HG02610 (cell line): Measurements from ENCODE around the gene TTLL11.

Experiments
- ATAC-seq: cut with Tn5 transposase; IDR thresholded peaks from one replicate; pipeline ENCODE4 v1.9.1; 2021; ENCODE audit warnings: mild to moderate bottlenecking, moderate library complexity; ENCODE audit not compliant: unreplicated experiment

The TTLL11 gene

GRCh38 chr9:121944711-121945191, 148.4 kb downstream of the TTLL11 start:
- ATAC-seq = no peak

DNA sequence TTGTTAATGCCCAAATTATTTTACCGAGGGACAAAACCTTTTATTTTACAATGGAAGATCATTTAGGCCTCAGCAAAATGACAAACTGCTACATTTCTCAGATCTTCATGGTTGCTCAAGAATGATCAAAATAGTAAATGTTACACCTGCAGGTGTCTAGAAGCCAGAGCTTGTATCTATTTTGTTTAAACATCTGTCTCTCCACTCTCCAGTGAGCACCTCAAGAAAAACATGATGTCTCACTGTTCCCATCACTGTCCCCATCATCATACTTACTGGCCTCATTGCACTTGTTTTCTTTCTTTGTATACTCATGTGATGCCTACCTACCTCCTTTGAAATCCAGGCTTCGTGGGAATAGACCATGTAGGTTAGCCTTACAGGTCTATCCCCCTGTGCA, 149.6 kb downstream of the TTLL11 start:
- ATAC-seq = no peak

DNA sequence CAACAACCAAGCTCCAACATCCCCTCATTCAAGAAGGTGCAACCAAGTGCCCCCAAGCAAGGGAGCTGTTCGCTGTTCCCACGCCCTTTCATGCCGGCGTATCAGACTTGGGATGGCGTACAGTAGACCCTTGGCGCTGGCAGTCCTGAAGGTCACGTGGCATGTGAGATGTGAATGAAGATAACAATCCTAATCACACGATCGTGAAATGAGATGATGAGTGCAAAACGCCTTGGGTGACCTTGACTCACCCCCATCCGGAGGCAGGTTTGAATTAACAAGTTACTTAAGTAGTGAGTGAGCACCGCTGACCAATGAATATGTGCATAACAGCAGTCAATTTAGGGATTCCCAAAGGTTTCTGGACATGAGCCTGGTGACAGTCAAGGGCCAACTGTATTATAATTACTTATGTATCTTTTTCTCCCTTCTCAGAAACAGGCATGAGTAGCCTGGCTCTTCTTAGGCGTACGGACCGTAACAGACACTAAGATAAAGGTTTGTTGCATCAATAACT, 150.2 kb downstream of the TTLL11 start:
- no peak for ATAC-seq

GRCh38 chr9:121942313-121942712, 150.8 kb downstream of the TTLL11 start:
- no peak for ATAC-seq

DNA sequence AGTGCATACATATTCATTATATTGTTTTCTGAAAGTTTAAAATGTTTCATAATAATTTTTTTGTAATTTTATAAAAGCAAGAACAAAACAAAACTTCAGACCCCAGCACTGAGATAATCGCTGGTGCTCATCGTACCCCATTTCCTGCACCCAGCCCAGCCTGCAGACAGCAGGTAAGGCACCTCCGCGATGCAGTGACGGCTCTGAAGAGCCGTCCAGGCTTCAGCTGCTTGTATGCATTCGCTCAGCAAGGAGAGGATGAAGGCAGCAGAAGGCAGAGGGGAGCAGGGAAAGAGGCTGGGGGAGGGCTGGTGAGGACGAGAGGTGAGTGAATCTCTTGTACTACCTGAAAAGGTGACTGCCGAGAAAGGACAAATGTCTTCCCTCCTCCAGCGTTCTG, 153.5 kb downstream of the TTLL11 start:
- no peak for ATAC-seq

GRCh38 chr9:121938621-121939020, 154.5 kb downstream of the TTLL11 start:
- ATAC-seq = no peak

- ATAC-seq = no peak
Observed at GRCh38 chr9:121937240-121937639, 155.9 kb downstream of the TTLL11 start.

DNA sequence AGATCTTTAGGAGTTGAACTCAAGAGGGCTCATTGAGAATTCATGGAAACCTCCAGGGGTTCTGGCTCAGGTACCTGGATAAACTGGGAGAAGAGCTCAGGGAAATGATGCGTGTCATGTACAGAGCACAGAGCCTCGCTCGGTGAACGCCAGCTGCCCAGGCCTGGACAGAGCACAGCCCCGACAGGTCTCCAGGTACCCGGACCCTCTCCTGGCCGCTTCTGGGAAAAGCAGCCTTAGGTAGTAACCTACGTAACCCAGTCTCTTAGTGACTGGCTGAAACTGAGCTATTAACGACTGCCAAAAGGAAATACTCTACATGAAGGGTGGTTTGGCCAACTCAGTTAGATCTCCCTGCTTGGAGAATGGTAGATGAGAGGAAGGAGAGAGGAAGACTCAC, 157.4 kb downstream of the TTLL11 start:
- no peak for ATAC-seq

DNA sequence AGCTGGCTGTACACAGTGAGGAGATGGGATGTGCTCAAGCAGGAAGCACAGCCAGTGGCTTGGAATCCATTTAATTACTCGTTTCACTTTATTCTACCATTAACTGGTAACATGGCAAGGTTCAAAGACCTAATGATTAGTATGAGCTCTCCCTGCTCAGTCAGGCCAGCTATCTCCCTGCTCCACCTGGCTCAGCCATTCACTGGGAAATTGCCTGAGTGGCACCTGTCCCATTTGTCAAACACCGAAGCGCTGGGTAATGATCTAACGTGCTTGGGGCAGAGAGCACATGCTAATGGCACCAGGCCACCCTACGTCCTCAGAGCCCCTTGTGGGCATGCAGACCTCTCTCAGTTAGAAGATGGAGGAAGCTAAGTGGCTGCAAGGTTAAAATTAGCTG, 162.2 kb downstream of the TTLL11 start:
- no peak for ATAC-seq

DNA sequence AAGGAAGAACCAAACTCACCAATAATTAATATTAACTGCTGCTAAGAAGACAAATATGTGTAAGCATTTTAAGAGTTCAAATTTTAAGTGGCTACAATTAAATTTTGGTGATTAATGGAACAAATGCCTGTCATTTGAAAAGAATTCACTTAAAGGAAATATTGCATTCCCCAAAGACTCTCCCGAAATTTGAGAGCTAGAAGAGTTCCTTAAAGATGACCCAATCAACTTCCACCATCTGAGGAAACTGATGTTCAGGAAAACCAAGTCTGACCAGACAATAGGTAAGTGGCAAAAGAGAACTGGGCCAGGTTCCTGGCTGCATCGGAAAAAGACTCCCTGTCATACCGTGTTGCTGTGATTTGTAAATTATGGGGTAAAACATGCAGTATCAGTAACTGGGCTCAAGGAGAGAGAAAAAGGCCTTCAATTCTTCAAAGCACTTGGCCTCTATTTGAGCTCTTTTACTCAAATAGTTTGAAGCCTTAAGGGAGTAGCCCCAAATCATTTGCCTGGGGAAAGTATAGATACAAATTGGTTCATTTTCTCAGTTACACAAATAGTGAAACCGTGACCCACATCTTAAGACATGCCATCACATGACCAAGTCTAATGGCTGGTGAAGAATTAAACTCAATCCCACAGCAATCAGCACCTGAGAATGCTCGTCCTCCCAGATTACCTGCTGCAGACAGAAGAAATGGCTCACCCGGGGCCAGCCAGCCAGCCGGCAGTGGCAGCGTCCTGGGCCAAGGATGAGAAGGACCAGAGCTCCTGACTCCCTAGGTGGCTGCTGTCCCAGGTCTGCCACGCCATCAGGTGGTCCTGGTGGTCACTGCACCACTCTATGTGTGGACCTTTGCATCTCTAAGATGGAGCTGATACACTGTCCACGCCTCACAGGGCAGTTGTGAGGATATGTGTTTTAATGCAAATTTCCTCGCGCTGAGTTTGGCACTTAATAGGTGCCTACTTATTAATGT, 162.9 kb downstream of the TTLL11 start:
- no peak for ATAC-seq

- no peak for ATAC-seq
Observed at GRCh38 chr9:121927636-121928035, 165.5 kb downstream of the TTLL11 start.

DNA sequence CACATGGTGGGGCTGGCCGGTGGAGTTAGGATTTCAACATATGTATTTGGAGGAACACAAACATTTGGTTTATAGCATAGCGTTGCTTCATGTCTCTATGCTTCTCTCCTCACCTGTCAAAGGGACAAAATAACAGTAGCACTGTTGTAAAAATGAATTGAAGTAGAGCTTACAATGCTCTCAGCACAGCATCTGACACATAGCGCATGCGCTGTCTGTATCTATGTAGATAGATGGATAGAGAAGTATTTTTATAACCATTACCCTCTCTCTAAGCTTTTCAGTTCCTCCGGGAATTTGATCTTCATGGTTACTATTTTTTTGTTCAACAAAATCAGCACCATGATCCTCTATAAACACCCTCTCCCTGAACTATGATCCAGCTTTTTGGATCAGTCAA, 166.0 kb downstream of the TTLL11 start:
- ATAC-seq = no peak

DNA sequence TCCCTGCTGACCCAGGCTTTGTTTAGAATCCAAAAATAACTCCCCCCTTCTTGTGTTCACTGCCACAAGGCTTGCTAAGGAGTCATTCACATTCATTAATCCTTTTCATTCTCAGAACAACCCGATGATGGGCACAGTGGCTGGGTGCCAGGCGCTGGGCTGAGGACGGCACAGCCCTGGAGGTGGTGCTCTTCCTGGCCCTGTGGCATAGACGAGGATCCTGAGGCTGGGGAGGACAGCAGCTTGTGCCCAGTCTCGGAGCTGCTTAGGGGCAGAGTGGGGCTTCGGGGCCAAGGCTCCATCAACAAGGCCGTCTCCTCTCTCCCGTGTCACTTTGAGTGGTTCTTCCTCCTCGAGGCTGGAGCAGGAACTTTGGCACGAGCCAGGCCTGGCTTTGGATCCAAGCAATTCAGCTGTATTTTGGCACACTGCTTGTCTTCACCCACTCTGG, 166.7 kb downstream of the TTLL11 start:
- no peak for ATAC-seq

GRCh38 chr9:121925935-121926334, 167.2 kb downstream of the TTLL11 start:
- ATAC-seq = no peak

DNA sequence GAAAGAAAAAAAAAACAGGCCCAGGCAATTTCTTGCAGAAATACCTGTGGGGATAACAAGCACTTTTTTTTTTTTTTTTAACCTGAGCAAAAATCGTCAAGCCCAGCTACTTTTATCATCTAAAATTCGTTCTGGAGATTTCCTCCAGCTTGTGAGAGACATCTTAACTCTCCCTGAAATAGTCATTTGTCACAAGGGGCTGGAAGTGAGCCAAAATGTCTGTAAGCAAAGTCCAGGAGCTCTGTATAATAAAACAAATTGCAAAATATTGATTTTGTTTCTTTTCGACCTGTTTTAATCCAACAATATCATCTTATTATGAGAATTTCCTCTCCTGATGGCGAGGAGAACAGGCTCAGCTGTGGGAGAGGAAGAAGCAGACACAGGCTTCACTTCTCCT, 168.4 kb downstream of the TTLL11 start:
- no peak for ATAC-seq

DNA sequence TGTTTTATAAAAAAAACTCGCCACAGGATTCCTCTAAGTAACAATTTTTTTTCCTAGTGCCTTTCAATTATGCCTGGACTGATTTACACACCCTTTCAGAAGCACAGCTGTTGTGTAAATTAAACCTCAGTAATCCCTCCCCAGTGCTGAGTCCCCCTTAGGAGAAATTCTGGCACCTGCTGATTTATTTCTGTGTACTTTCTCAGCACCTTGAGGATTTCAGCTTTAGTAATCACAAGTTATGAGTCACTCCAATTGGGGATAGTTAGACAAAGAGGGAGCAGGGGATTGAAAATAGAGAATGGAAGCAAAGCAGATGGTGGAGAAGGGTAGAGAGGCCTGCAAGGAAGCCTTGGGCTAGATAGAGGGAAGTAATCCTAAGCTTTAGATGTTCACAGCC, 171.7 kb downstream of the TTLL11 start:
- no peak for ATAC-seq

- ATAC-seq = no peak
Observed at GRCh38 chr9:121917375-121918335, 175.5 kb downstream of the TTLL11 start.

GRCh38 chr9:121915304-121915625, 177.8 kb downstream of the TTLL11 start:
- ATAC-seq = no peak

- ATAC-seq = no peak
Observed at GRCh38 chr9:121914604-121915303, 178.4 kb downstream of the TTLL11 start.

GRCh38 chr9:121914017-121914595, 179.0 kb downstream of the TTLL11 start:
- ATAC-seq = no peak
